Activated CD8-positive, alpha-beta memory T cell treated with anti-CD3 and anti-CD28 coated beads, Interleukin-2, amount 50 U/mL, for 24 hours (primary cell): ENCODE measurements around the gene SLC6A11.

Experiments
- DNase-seq: peaks from one replicate; pipeline ENCODE4 v3.0.0-alpha.2; 2020; ENCODE audit errors: extremely low read depth

Gene SLC6A11

DNA sequence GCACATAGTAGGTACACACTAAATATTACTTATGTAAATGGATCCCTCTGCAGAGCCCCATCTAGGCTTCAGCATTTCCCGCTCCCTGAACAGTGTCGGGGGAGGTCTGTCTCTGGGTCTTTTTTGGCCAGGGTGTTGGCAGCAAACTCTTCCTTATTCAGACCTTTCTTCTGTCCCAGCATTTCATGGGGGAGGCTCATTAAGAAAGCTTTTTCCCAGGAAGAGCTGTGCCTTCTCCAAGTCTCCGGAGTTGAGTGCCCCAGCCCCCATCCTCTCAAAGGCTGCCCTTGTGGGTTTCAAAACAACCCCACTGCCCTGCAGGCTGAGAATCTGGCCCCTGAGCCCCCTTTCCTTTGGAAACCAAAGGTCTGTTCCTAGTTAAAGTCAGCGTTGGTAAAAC is 25.1 kb downstream of the SLC6A11 start:
- no peak for DNase-seq

- no peak for DNase-seq
Observed at GRCh38 chr3:10843378-10843777, 27.4 kb downstream of the SLC6A11 start.

GRCh38 chr3:10845001-10845761 is 29.2 kb downstream of the SLC6A11 start:
- DNase-seq, result no peak

DNA sequence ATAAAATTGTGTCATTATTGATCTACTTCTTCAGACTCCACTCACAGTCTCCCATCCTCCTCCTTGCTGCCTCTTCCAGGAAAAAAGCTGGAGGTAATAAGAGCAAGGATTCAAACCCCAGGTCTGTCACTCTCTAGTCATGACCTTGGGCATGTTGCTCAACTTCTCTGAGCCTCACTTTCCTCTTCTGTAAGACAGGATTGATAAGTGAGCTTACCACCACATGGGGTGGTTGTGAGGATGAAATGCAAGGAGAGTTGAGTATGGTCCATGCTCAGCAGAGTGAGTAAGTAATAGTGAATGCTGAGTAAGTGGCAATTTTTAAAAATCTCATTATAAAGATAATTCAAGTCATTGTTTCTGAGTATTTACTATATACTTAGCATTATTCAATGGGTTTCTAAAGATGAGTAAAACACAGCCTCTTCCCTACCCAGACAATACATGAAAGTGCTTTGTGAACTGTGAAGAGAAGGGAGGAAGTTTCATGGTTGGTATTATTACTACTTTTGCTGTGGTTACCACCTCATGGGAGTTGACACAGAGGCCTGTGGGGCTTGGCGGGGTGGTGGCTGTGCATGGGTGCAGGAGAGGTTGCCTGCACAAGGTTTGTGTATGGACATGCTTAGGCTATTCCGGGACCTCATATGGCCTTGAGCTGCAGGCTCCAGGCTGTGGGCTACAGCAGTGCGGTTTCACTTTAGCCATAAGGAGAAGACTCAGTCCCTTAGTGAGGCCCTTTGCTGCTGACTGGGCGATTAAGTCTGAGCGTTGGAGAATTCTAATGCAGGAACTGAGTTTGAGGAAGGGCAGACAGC is 30.0 kb downstream of the SLC6A11 start:
- no peak for DNase-seq

DNA sequence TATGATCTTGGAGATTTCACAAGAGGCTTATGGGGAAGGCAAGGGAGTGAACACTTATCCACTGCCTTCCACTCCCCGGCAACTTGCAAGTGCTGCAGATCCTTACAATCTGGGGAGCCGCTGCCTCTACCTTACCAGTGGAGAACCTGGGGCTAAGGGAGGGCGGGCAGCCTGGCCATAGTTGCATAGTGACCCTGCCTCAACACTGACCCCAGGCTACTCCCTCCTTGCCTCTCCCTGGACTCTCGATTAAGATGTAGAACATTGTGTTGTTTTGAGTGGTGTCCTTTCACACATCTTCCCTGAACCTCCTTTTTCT is 30.6 kb downstream of the SLC6A11 start:
- DNase-seq, result no peak

- DNase-seq, result peak; percentile 2
Observed at GRCh38 chr3:10848261-10848660, 32.2 kb downstream of the SLC6A11 start.

DNA sequence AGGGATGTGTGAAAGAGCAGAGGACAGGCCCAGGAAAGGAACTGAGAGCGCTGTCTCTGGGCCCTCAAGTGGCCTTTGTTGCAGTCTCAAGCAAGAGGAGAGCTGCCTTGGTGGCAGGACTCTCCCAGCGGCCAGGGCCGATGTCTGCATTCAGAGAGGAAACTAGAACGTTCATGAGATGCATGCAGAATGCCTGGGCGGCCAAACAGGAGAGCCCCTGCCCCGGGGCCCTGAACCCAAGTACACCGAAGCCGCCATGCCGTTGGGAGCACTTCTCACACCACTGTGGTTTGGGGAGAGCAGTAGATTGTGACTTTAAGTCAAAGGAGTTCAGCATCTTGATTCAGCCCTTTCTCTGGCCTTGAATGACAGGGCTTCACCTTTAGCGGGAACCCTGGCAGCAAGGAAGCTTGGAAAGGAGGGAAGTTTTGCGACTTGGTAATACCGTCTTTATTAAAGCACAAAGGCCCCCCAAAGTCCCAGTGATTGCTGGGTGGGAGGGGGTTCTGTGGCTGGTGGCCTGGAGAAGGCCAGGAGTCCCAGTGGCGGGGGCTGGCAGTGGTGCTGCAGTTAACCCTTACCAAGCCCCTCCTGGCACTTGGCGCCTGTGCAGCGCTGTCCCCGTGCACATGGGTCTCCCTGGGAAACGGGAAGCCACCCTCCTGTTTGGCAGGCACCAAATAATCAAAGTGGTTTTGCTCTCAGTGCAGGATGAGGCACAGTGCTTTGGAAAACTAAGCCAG is 36.2 kb downstream of the SLC6A11 start:
- no peak for DNase-seq

- no peak for DNase-seq
Observed at GRCh38 chr3:10855083-10855870, 39.2 kb downstream of the SLC6A11 start.

GRCh38 chr3:10855871-10856662 is 40.0 kb downstream of the SLC6A11 start:
- no peak for DNase-seq

DNA sequence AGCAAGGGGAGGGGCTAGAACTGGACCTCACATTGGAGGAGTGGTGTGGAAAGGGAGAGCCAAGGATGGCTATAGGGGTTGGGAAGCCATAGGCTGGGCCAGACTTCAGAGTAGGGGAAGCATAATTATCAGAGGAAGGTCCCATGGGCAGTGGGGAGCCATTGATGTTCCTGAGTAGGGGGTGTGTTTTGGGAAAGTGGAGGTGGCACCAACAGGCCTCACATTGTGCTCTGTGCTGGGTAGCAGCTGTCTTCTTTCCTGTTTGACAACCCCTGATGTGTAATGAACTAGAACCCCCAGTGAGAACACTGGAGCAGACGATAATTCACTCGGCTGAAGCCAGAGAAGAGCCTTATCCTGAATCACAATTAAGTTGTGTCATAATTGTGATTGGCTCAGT is 41.2 kb downstream of the SLC6A11 start:
- DNase-seq, result no peak

DNA sequence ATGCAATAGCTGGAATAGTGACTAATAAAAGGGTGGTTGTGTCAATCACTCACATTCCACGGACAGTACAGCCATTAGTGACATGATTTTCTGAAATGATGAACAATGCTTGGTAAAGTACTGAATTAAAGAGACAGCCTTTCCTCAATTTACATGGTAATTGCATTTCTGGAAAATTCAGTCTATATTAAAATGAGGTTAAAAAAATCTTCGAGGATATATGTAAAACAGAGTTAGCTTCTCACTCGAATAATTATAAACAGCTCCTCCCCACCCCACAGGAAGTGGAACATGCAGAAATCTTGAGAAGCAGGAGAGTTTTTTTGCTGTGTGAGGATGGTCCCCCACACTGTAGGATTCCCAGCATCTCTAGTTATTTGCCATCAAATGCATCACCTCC is 42.1 kb downstream of the SLC6A11 start:
- DNase-seq, result no peak

- DNase-seq, result no peak
Observed at GRCh38 chr3:10867384-10867783, 51.4 kb downstream of the SLC6A11 start.

GRCh38 chr3:10869460-10869859 is 53.4 kb downstream of the SLC6A11 start:
- no peak for DNase-seq

DNA sequence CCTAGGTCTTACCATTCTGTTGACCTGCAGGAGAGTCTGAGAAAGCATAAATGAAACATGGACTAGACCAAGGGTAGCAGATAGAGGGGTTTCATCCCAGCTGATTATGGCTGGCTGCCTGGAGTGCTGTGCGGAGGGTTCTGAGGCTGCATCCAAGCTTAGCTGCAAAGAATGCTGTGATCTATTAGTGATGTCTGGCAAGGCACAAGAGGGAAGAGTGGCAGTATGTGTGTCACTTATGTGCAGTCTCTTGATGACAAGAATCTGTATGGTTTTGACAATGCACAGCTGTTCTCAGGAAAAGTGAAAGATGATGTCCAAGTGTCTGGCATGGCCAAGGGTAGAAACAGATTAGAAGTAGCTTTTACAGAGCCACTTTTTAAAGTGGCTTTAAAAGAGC is 54.3 kb downstream of the SLC6A11 start:
- DNase-seq, result no peak

DNA sequence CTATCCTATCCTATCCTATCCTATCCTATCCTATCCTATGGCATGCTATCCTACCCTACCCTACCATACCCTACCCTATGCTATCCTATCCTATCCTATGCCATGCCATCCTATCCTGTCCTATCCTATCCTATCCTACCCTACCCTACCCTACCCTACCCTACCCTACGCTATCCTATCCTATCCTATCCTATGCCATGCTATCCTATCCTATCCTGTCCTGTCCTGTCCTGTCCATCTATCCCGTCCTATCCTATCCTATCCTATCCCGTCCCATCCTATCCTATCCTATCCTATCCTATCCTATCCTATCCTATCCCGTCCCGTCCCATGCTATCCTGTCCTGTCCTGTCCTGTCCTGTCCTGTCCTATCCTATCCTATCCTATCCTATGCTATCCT is 57.4 kb downstream of the SLC6A11 start:
- no peak for DNase-seq

DNA sequence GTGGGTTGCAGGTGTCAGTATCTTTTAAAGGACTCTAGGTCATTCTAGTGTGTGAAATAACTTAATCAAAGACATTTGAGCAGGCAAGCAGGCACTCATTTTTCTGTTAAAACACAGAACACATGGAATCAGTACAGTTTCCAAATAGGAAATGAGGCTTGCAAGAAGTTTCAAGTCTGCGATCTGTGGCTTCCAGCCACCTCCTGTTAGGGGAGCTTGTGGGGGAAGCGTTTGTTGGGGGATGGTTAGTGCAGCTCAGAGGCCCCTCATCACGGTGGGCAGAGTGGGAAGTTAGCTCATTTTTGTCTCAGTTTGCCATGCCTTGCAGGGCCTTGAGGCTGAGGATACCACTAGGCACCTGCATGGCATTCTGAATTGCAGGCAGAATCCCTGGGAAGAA is 59.9 kb downstream of the SLC6A11 start:
- DNase-seq, result no peak

- DNase-seq, result no peak
Observed at GRCh38 chr3:10876661-10877060, 60.6 kb downstream of the SLC6A11 start.

DNA sequence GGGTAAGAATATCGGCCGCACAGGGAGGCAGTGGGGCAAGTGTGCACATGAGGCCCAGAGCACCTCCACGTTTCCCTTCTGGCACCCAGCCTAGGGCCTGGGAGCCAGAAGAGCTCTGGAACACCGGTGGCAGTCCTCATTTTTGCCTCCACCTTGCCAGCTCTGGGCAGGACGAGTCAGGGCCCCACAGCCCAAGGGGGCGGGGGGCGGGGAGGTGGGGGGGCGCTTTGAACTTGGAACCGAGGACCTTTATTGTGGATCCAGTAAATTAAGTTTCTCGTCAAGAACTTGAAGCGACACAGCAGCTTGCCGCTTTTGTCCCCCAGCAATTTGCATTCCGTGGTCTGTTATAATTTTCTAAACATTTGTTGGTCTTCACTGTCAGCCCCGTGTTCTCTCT is 66.8 kb downstream of the SLC6A11 start:
- DNase-seq, result no peak

- no peak for DNase-seq
Observed at GRCh38 chr3:10883478-10884234, 67.6 kb downstream of the SLC6A11 start.

DNA sequence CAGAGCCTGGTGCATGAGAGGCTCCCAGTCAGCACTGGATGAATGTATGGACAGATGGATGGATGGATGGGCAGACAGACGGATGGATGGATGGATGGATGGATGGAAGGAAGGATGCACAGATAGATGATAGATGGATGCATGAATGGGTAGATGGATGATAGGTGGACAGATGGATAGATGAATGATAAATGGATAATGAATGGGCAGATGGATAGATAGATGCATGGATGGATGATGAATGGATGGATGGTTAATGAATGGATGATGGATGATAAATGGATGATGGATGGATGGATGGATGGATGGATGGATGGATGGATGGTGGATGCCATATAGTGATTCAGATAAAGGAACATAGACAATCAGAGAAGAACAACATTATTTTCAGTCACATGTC is 71.0 kb downstream of the SLC6A11 start:
- no peak for DNase-seq
